GM23338 (cell line): Measurements from ENCODE around the gene CTDP1. TPM values are rescaled to one million over a fixed set of nuclear protein-coding genes. Genes with fewer than 3 reads are reported as not detected.

Experiments
- ATAC-seq: fragments of 200-7000 bp; cut with Tn5 transposase; 3 replicates; pipeline ENCODE4 v1.9.1; 2020
- DNase-seq: peaks from one replicate; pipeline ENCODE4 v3.0.0-alpha.2; 2015; ENCODE audit warnings: low spot score
- H2AFZ ChIP-seq: fragments of 200-600 bp; sonication (generic); 2 replicates; pipeline ENCODE4 v1.8.0; 2016; ENCODE audit warnings: antibody characterized with exemption, mild to moderate bottlenecking, moderate library complexity
- H3F3A ChIP-seq: fragments of 200-600 bp; sonication (generic); replicated peaks from 2 replicates; pipeline ENCODE4 v1.8.0; 2017; ENCODE audit warnings: antibody characterized with exemption, mixed run types, low read depth
- H3K27ac ChIP-seq: fragments of 200-600 bp; sonication (generic); 2 replicates; pipeline ENCODE4 v1.6.1; 2016; ENCODE audit warnings: low read depth
- H3K27me3 ChIP-seq: fragments of 200-600 bp; sonication (generic); 2 replicates; pipeline ENCODE4 v1.8.0; 2016; ENCODE audit warnings: mild to moderate bottlenecking, mixed run types, moderate library complexity; ENCODE audit not compliant: insufficient read depth
- H3K36me3 ChIP-seq: fragments of 200-600 bp; sonication (generic); 2 replicates; pipeline ENCODE4 v1.8.0; 2016; ENCODE audit warnings: mild to moderate bottlenecking; ENCODE audit not compliant: insufficient read depth
- H3K4me1 ChIP-seq: fragments of 200-600 bp; sonication (generic); 2 replicates; pipeline ENCODE4 v1.8.0; 2016; ENCODE audit warnings: mild to moderate bottlenecking, moderate library complexity; ENCODE audit not compliant: insufficient read depth
- H3K4me2 ChIP-seq: fragments of 200-600 bp; sonication (generic); 2 replicates; pipeline ENCODE4 v1.7.1; 2017; ENCODE audit warnings: mixed run types
- H3K4me3 ChIP-seq: fragments of 200-600 bp; sonication (generic); 2 replicates; pipeline ENCODE4 v1.6.1; 2016; ENCODE audit warnings: mixed run types
- H3K79me2 ChIP-seq: fragments of 200-600 bp; sonication (generic); replicated peaks from 2 replicates; pipeline ENCODE4 v1.8.0; 2017; ENCODE audit warnings: mild to moderate bottlenecking; ENCODE audit not compliant: insufficient read depth
- H3K9me2 ChIP-seq: fragments of 200-600 bp; sonication (generic); 2 replicates; pipeline ENCODE4 v1.8.0; 2017; ENCODE audit not compliant: insufficient read depth
- H4K20me1 ChIP-seq: fragments of 200-600 bp; sonication (generic); replicated peaks from 2 replicates; pipeline ENCODE4 v1.8.0; 2017; ENCODE audit warnings: mild to moderate bottlenecking; ENCODE audit not compliant: insufficient read depth
- H3K27ac Mint-ChIP-seq: 2 replicates; pipeline ENCODE4 v1.8.0; 2020; ENCODE audit warnings: inconsistent platforms, mild to moderate bottlenecking, moderate library complexity, mixed read lengths
- H3K27me3 Mint-ChIP-seq: 3 replicates; pipeline ENCODE4 v1.8.0; 2022; ENCODE audit warnings: low read depth, mild to moderate bottlenecking, moderate library complexity, mixed read lengths, inconsistent platforms; ENCODE audit not compliant: insufficient read depth, poor library complexity
- H3K36me3 Mint-ChIP-seq: 3 replicates; pipeline ENCODE4 v1.8.0; 2021; ENCODE audit warnings: low read depth, mild to moderate bottlenecking, inconsistent platforms, moderate library complexity, mixed read lengths
- H3K4me1 Mint-ChIP-seq: 3 replicates; pipeline ENCODE4 v1.8.0; 2020; ENCODE audit warnings: mild to moderate bottlenecking, inconsistent platforms, mixed read lengths
- H3K4me3 Mint-ChIP-seq: 3 replicates; pipeline ENCODE4 v1.8.0; 2021; ENCODE audit warnings: moderate library complexity, mild to moderate bottlenecking, inconsistent platforms, mixed read lengths
- H3K9me3 Mint-ChIP-seq: 3 replicates; pipeline ENCODE4 v1.8.0; 2020; ENCODE audit warnings: moderate library complexity, mild to moderate bottlenecking, inconsistent platforms, mixed read lengths
- CREB1 ChIP-seq: fragments of 250-450 bp; sonication (Bioruptor Pico); IDR thresholded peaks from 2 replicates; pipeline ENCODE4 v1.5.0; 2020; ENCODE audit warnings: low read depth, mild to moderate bottlenecking, moderate library complexity
- ETS1 ChIP-seq: IDR thresholded peaks from 2 replicates; pipeline ENCODE4 v1.6.1; 2016; ENCODE audit warnings: antibody characterized with exemption
- EZH2phosphoT487 ChIP-seq: fragments of 200-600 bp; sonication (generic); IDR thresholded peaks from one replicate; pipeline ENCODE4 v1.8.1; 2018; ENCODE audit warnings: antibody characterized with exemption; ENCODE audit not compliant: unreplicated experiment
- REST ChIP-seq: IDR thresholded peaks from one replicate; pipeline ENCODE4 v1.6.1; 2018; ENCODE audit warnings: antibody characterized with exemption; ENCODE audit not compliant: unreplicated experiment
- ZNF114 ChIP-seq: fragments of 250-450 bp; sonication (Bioruptor Pico); IDR thresholded peaks from 2 replicates; pipeline ENCODE4 v1.5.0; 2020; ENCODE audit warnings: mild to moderate bottlenecking, moderate library complexity
- ZNF331 ChIP-seq: fragments of 250-450 bp; sonication (Bioruptor Pico); IDR thresholded peaks from 2 replicates; pipeline ENCODE4 v1.5.0; 2020; ENCODE audit warnings: low read depth, mild to moderate bottlenecking, moderate library complexity
- polyA plus RNA-seq: library from polyadenylated mRNA; unstranded; fragments of >200 nt; fragmentation: Nextera tagmentation; extraction: Ambion mirVana; gene quantifications from 2 replicates; pipeline ENCODE4 v1.2.1, GENCODE V29; 2016
- total RNA-seq: library from RNA; depleted of rRNA; stranded (reverse); fragments of >200 nt; shearing (Covaris generic); gene quantifications from 2 replicates; pipeline ENCODE4 v1.2.3, GENCODE V29; 2014
- TF ChIP-seq, protein P1 (sequence below), 2 experiments: fragments of 200-600 bp in 1 of 2; sonication (generic) in 1 of 2; conservative IDR thresholded peaks; 2 replicates each; pipeline versions ENCODE4 v1.5.1 to v1.6.1; 2016 to 2017; ENCODE audit warnings: antibody characterized with exemption in 2 of 2, low read depth in 2 of 2, mild to moderate bottlenecking in 2 of 2, moderate library complexity in 1 of 2
- TF ChIP-seq, protein P2 (sequence below): fragments of 250-450 bp; sonication (Bioruptor Pico); IDR thresholded peaks from 2 replicates; pipeline ENCODE4 v1.5.0; 2020; ENCODE audit warnings: mild to moderate bottlenecking, moderate library complexity

Gene CTDP1
- total and polyA plus RNA-seq, 2 experiments from 2014 or later = 9.4 to 51.6 TPM

DNA sequence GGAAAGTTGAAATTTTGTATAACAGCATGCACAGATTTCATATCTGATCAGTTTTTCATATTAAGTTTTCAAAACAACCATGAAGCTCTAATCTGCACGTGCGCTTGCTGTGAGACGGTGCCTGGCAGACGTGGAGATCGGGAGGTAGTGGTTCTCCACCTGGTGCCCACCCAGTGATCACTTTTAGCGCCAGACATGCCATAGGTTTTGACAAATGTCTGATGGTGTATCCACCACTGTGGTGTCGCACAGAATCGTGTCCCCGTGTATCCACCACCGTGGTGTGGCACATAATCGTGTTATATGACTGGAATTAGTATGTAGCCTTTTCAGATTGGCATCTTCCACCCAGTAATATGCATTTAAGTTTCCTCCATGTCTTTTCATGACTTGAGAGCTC lies 77.2 kb downstream of the CTDP1 start:
- ATAC-seq (no peak), DNase-seq (no peak)
- Histone ChIP-seq H3K9me2 (no peaks in the 10 kb centered on the region), H4K20me1 (peaks cover 4% of the 10 kb centered on the region), H3K27ac (no peak overlapping the region), H3F3A (0 out of 2 replicates have a peak, but pooled peaks cover 1% of the 10 kb centered on the region), H3K27me3 (no peaks in the 10 kb centered on the region), H3K36me3 (no peaks in the 10 kb centered on the region), H3K4me1 (no peaks in the 10 kb centered on the region), H3K4me2 (no peak overlapping the region), H3K79me2 (no peaks in the 10 kb centered on the region), H2AFZ (no peak overlapping the region), H3K4me3 (no peak overlapping the region)
- Mint-ChIP-seq H3K27me3 (peaks cover 4% of the 10 kb centered on the region), H3K4me1 (no peaks in the 10 kb centered on the region), H3K36me3 (peaks cover 23% of the 10 kb centered on the region), H3K9me3 (peaks cover 13% of the 10 kb centered on the region; the same call in 2 of the 3 replicates), H3K27ac (no peak overlapping the region), H3K4me3 (no peak overlapping the region)
- no peak for TF ChIP-seq ZNF331 (CRISPR knock-in tag)
- no peak for TF ChIP-seq REST
- TF ChIP-seq, protein P1, sequence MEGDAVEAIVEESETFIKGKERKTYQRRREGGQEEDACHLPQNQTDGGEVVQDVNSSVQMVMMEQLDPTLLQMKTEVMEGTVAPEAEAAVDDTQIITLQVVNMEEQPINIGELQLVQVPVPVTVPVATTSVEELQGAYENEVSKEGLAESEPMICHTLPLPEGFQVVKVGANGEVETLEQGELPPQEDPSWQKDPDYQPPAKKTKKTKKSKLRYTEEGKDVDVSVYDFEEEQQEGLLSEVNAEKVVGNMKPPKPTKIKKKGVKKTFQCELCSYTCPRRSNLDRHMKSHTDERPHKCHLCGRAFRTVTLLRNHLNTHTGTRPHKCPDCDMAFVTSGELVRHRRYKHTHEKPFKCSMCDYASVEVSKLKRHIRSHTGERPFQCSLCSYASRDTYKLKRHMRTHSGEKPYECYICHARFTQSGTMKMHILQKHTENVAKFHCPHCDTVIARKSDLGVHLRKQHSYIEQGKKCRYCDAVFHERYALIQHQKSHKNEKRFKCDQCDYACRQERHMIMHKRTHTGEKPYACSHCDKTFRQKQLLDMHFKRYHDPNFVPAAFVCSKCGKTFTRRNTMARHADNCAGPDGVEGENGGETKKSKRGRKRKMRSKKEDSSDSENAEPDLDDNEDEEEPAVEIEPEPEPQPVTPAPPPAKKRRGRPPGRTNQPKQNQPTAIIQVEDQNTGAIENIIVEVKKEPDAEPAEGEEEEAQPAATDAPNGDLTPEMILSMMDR (conservative IDR thresholded peaks at IDR 0.05; ENCODE audit: low read depth in 2 of 2) = no peak
- no peak for TF ChIP-seq ZNF114
- TF ChIP-seq ETS1 = no peak
- TF ChIP-seq EZH2phosphoT487 = no peak
- TF ChIP-seq, protein P2, sequence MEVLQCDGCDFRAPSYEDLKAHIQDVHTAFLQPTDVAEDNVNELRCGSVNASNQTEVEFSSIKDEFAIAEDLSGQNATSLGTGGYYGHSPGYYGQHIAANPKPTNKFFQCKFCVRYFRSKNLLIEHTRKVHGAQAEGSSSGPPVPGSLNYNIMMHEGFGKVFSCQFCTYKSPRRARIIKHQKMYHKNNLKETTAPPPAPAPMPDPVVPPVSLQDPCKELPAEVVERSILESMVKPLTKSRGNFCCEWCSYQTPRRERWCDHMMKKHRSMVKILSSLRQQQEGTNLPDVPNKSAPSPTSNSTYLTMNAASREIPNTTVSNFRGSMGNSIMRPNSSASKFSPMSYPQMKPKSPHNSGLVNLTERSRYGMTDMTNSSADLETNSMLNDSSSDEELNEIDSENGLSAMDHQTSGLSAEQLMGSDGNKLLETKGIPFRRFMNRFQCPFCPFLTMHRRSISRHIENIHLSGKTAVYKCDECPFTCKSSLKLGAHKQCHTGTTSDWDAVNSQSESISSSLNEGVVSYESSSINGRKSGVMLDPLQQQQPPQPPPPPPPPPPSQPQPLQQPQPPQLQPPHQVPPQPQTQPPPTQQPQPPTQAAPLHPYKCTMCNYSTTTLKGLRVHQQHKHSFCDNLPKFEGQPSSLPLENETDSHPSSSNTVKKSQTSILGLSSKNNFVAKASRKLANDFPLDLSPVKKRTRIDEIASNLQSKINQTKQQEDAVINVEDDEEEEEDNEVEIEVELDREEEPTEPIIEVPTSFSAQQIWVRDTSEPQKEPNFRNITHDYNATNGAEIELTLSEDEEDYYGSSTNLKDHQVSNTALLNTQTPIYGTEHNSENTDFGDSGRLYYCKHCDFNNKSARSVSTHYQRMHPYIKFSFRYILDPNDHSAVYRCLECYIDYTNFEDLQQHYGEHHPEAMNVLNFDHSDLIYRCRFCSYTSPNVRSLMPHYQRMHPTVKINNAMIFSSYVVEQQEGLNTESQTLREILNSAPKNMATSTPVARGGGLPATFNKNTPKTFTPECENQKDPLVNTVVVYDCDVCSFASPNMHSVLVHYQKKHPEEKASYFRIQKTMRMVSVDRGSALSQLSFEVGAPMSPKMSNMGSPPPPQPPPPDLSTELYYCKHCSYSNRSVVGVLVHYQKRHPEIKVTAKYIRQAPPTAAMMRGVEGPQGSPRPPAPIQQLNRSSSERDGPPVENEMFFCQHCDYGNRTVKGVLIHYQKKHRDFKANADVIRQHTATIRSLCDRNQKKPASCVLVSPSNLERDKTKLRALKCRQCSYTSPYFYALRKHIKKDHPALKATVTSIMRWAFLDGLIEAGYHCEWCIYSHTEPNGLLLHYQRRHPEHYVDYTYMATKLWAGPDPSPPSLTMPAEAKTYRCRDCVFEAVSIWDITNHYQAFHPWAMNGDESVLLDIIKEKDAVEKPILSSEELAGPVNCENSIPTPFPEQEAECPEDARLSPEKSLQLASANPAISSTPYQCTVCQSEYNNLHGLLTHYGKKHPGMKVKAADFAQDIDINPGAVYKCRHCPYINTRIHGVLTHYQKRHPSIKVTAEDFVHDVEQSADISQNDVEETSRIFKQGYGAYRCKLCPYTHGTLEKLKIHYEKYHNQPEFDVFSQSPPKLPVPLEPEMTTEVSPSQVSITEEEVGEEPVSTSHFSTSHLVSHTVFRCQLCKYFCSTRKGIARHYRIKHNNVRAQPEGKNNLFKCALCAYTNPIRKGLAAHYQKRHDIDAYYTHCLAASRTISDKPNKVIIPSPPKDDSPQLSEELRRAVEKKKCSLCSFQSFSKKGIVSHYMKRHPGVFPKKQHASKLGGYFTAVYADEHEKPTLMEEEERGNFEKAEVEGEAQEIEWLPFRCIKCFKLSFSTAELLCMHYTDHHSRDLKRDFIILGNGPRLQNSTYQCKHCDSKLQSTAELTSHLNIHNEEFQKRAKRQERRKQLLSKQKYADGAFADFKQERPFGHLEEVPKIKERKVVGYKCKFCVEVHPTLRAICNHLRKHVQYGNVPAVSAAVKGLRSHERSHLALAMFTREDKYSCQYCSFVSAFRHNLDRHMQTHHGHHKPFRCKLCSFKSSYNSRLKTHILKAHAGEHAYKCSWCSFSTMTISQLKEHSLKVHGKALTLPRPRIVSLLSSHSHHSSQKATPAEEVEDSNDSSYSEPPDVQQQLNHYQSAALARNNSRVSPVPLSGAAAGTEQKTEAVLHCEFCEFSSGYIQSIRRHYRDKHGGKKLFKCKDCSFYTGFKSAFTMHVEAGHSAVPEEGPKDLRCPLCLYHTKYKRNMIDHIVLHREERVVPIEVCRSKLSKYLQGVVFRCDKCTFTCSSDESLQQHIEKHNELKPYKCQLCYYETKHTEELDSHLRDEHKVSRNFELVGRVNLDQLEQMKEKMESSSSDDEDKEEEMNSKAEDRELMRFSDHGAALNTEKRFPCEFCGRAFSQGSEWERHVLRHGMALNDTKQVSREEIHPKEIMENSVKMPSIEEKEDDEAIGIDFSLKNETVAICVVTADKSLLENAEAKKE = no peak
- TF ChIP-seq CREB1 (CRISPR knock-in tag) = no peak
